ENCODE measurements around the gene COL27A1. TPM values are rescaled to one million over a fixed set of nuclear protein-coding genes. Genes with fewer than 3 reads are reported as not detected.

The COL27A1 gene
- polyA plus RNA-seq, 4 donors, result 31.8 to 52.3 (median 39.3) TPM

- DNase-seq (ENCODE audit: low read depth in 4 of 4, low spot score in 3 of 4), result no peak
Observed at GRCh38 chr9:114165407-114166102, 10.2 kb downstream of the COL27A1 start.

DNA sequence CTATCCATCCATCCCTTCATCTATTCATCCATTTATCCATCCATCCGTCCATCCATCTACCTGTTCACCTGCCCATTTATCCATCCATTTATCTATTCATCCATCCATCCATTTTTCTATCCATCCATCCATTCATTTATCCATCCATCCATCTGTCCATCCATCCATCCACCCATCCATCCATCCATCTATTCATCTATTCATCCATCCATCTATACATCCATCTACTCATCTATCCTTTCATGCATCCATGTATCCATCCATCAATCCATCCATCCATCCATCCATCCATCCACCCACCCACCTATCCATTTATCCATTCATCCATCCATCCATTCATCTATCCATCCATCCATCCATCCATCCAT, 10.8 kb downstream of the COL27A1 start:
- no peak for DNase-seq (ENCODE audit: low read depth in 4 of 4, low spot score in 3 of 4)

- DNase-seq (ENCODE audit: low read depth in 4 of 4, low spot score in 3 of 4), result no peak
Observed at GRCh38 chr9:114166614-114167572, 11.6 kb downstream of the COL27A1 start.

DNA sequence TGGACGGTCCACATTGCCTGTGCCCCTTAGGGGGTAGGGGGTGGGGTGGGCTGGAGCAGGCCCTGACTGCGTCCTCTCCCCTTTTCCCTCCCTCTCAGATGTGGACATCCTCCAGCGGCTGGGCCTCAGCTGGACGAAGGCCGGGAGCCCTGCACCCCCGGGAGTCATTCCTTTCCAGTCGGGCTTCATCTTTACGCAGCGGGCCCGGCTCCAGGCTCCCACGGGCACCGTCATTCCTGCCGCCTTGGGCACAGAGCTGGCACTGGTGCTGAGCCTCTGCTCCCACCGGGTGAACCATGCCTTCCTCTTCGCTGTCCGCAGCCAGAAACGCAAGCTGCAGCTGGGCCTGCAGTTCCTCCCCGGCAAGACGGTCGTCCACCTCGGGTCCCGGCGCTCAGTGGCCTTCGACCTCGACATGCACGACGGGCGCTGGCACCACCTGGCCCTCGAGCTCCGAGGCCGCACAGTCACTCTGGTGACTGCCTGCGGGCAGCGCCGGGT, 12.3 kb downstream of the COL27A1 start:
- no peak for DNase-seq (ENCODE audit: low read depth in 4 of 4, low spot score in 3 of 4)

GRCh38 chr9:114168281-114169028, 13.1 kb downstream of the COL27A1 start:
- no peak for DNase-seq (ENCODE audit: low read depth in 4 of 4, low spot score in 3 of 4)

GRCh38 chr9:114169029-114169951, 14.0 kb downstream of the COL27A1 start:
- no peak for DNase-seq (ENCODE audit: low read depth in 4 of 4, low spot score in 3 of 4)

DNA sequence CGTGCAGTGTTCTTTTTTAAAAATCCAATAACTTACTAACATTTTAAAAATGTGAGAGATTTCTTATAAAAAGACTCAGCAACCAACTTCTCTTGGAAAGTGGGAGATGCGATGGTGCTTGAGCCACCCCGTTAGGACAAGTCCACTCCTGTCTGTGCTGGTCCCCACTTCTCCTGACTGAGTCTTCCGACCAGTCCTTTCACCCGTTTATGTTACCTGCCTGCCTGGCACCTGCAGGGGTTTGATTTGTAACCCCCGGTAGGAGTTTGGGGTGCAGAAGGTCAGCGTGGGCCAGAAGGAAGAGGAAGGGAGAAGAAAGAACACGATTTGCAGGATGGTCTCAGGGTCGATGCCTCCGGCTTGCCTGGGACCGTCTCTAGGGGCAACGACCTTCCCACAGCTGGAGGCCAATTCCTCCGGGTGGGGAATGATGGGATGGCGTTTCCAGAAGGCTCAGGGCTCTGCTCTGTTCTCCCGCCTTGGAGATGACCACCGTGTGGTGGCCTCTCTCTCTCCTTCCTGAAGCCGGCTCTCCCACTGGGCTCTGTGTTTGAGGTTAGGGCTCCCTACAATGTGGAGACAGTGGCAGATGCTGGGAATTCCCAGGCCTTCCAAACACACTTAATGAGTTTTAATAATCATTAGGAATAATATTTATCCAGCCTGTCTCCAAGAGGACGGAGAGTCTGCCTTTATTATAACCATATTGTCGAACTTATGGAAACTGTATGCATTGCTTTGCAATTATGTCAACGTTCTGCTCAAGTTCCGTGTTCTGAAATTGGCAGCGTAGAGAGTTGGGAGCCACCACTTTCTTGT, 14.8 kb downstream of the COL27A1 start:
- no peak for DNase-seq (ENCODE audit: low read depth in 4 of 4, low spot score in 3 of 4)

- DNase-seq (ENCODE audit: low read depth in 4 of 4, low spot score in 3 of 4), result no peak
Observed at GRCh38 chr9:114170771-114171461, 15.6 kb downstream of the COL27A1 start.

DNA sequence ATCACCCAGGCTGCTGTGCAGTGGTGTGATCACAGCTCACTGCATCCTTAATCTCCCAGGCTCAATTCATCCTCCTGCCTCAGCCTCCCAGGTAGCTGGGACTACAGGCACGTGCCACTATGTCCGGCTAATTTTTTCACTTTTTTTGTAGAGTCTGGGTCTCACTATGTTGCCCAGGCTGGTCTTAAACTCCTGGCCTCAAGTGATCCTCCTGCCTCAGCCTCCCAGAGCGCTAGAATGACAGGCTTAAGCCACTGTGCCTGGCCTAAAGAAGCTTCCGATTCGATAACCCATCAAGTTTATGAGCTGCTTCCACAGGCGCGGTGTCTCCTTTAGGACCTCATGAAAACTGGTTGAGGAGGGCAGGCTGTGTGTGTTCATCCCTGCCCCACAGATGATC, 16.2 kb downstream of the COL27A1 start:
- no peak for DNase-seq (ENCODE audit: low read depth in 4 of 4, low spot score in 3 of 4)

GRCh38 chr9:114172981-114173833, 17.9 kb downstream of the COL27A1 start:
- no peak for DNase-seq (ENCODE audit: low read depth in 4 of 4, low spot score in 3 of 4)

GRCh38 chr9:114174557-114174875, 19.2 kb downstream of the COL27A1 start:
- DNase-seq (ENCODE audit: low read depth in 4 of 4, low spot score in 3 of 4), result no peak

GRCh38 chr9:114174876-114175771, 19.8 kb downstream of the COL27A1 start:
- no peak for DNase-seq (ENCODE audit: low read depth in 4 of 4, low spot score in 3 of 4)

DNA sequence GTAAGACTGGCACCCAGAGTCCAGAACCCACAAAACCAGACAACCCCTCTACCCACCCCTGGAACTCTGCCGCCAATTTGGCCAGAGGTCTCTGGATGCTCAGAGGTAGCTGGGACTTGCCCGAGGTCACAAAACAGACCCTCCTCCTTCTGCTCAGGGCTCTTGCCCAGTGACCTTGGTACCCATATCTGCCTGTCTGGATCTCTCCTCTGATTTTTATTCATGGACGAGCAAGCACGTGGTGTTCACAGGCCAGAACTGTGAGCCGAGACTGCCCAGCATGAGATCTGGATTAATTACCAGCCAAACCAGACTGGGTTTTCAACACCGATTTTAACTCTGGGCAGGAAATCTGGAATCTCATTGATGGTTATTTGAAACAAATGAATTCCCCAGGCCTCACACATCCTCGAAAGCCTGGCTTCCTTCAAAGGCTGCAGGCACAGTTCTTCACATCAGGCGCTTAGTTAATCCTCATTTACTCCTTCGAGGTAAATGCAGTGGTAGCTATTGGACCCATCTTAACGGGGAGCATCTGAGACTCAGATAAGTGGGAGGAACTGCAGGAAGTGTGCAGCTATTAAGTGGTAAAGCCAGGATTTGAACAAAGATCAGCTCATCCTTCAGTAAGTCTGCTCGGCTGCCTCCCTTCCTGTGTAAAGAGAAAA, 21.4 kb downstream of the COL27A1 start:
- DNase-seq (ENCODE audit: low read depth in 4 of 4, low spot score in 3 of 4), result no peak

DNA sequence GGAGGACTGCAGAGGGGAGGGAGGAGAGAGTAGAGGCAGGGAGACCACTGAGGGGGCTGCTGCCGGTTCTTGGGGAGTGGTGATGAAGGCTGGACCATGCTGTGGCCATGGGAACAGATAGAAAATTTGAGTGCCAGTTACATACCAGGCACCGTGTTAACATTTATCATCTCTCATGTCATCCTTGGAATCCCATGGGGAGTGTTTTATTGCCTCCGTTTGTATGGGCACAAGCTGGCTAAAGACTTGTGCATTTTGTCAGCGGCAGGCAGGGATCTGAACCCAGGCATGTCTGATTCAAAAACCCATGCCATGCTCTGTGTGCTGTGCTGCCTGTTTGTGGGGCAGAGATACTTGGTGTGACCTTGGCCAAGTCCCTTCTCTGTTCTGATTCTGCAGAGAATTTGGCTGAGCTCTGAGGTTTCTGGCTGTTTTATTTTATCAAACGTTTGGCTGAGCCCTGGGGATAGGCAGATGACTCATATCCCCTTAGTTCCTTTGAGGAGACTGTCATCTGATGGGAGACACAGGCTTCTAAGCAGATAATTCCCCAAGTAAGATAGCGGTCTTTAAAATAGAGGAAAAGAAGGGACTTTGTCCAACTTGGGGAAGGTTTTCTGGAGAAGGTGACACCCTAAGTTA, 22.2 kb downstream of the COL27A1 start:
- DNase-seq (ENCODE audit: low read depth in 4 of 4, low spot score in 3 of 4), result no peak

DNA sequence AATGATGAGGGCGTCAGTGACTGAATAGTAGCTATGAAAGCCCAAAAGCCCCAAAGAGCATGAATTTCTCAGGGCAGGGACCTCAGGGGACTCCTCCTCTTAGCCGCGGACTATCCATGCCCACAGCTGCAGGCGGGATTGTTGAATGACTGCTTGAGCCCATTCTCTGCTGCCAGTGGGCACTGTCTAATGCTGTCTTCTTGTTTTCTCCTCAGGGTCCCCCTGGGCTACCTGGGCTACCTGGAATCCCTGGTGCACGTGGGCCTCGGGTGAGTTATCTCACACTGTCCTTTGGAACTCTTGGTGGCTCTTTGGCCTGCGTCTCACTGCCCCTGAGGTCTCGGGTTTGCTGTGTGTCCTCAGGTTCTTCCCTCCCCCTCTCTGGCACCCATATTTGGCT, 22.7 kb downstream of the COL27A1 start:
- no peak for DNase-seq (ENCODE audit: low read depth in 4 of 4, low spot score in 3 of 4)
